ENCODE measurements around the gene STARD8.

The STARD8 gene

GRCh38 chrX:68753218-68753617 is 105.8 kb downstream of the STARD8 start:
- no peak for DNase-seq

- DNase-seq = no peak
These were observed 106.9 kb downstream of the STARD8 start for GRCh38 chrX:68754406-68754805.

DNA sequence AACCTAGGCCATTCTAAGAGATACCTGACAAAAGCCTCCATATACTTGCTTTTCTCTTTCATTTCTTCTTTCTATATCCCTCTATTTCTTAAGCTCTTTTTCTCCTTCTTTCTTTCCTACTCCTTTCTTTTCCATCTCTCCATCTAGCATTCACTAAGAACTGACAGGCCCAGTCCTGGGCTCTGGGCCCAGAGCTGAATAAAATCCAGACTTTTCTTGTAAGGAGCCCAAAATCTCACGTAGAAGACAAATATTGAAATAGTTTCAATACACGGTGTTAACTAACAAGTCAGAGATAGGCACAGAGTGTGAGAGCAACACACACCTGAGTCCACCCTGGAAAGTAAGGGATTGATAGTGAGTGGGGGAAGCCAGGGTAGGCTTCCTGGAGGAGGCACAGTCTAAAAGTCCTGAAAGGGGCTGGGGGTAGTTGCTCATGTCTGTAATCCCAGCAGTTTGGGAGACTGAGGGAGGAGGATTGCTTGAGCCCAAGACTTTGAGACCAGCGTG is 108.2 kb downstream of the STARD8 start:
- no peak for DNase-seq

GRCh38 chrX:68757331-68757730 is 109.9 kb downstream of the STARD8 start:
- no peak for DNase-seq

GRCh38 chrX:68757731-68758130 is 110.3 kb downstream of the STARD8 start:
- no peak for DNase-seq

DNA sequence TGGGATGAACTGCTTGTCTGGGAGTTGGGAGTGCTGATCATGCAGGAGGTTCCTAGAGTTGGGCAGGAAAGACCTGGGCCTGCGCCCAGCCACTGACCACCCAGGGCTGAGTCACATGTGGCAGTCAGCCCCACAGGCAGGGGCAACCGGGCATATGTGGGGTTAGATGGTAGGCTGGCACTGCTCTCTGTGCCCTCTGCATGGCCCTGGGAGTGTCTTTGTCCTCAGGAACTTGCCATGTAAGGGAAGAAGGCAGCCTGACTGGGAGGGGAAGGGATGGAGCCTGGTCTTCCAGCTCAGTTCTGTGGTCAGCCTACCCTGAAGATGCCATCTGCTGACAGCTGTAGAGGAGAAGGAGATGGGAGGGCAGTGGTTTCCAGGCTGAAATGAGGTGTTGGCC is 111.2 kb downstream of the STARD8 start:
- DNase-seq = no peak

DNA sequence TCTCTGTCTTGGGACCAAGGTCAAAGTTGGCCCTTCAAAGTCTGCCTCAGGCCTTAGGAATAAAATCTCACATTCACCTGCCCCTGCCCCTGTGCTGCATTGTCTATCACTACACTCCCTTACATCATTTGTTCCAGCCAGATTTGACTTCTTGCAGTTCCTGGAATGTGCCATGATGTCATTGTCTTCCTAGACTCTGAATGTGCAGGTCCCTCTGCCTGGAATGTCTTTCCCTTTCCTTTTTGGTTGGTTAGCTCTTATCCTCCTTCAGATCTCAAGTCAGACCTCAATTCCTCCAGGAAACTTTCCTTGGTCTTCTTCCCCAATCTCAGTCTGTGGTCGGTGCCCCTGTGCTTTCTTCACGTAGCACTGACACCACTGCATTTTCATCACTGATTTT is 113.6 kb downstream of the STARD8 start:
- no peak for DNase-seq

GRCh38 chrX:68762766-68763165 is 115.3 kb downstream of the STARD8 start:
- no peak for DNase-seq

DNA sequence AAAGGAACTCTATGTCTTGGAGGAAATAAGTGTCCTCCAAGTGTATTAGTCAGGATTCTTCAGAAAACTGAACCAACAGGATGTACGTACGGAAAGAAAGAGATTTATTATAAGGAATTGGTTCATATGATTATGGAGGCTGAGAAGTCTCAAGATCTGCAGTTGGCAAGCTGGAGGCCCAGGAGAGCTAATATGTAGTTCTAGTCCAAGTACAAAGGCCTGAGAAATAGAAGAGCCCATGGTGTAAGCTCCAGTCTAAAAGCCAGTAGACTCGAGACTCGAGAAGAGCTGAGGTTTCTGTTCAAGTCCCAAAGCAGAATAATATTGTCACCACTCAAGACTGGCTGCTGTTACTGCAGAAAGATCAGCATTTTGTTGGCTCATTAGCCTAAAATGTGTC is 116.0 kb downstream of the STARD8 start:
- no peak for DNase-seq

Measured in T1000 (cell line).